Activated CD8-positive, alpha-beta T cell treated with anti-CD3 and anti-CD28 coated beads for 36 hours (primary cell): ENCODE data around the gene SMOC1. TPM values are rescaled to one million over a fixed set of nuclear protein-coding genes. Genes with fewer than 3 reads are reported as not detected.

Experiments
- ATAC-seq: fragments of 200-7000 bp; cut with Tn5 transposase; one replicate; pipeline ENCODE4 v1.10.0; 2021; ENCODE audit warnings: mild to moderate bottlenecking, moderate library complexity
- CTCF ChIA-PET: fragments of 350-600 bp; sonication (Branson Sonifier 250); formaldehyde crosslinking; loops from one replicate; lab custom pipeline; 2021; ENCODE audit warnings: antibody characterized with exemption; lab: Charles Lee
- POLR2A ChIA-PET: fragments of 350-600 bp; sonication (Branson Sonifier 250); formaldehyde crosslinking; loops from one replicate; lab custom pipeline; 2021; ENCODE audit warnings: antibody characterized with exemption; lab: Charles Lee
- DNase-seq: peaks from one replicate; pipeline ENCODE4 v3.0.0-alpha.2; 2020
- H3K27ac Mint-ChIP-seq: one replicate; pipeline ENCODE4 v1.8.0; 2021; ENCODE audit warnings: mild to moderate bottlenecking, mixed read lengths
- H3K27me3 Mint-ChIP-seq: one replicate; pipeline ENCODE4 v1.8.0; 2021; ENCODE audit warnings: mixed read lengths
- H3K36me3 Mint-ChIP-seq: one replicate; pipeline ENCODE4 v1.8.0; 2021; ENCODE audit warnings: low read depth, mixed read lengths
- H3K4me1 Mint-ChIP-seq: one replicate; pipeline ENCODE4 v1.8.0; 2021; ENCODE audit warnings: low read depth, mixed read lengths
- H3K4me3 Mint-ChIP-seq: one replicate; pipeline ENCODE4 v1.8.0; 2021; ENCODE audit warnings: mild to moderate bottlenecking, moderate library complexity, mixed read lengths
- H3K9me3 Mint-ChIP-seq: one replicate; pipeline ENCODE4 v1.8.0; 2021; ENCODE audit warnings: mixed read lengths
- intact Hi-C: fragments of 100-400 bp; cut with micrococcal nuclease; formaldehyde crosslinking; loops from one replicate; pipeline ENCODE4 v1.10.0; 2022
- total RNA-seq, 2 experiments: library from RNA; stranded (reverse); gene quantifications; one replicate each; pipeline ENCODE4 v1.2.3, GENCODE V29; 2021
- TF ChIP-seq, protein P1 (sequence below): fragments of 200-600 bp; IDR thresholded peaks from one replicate; pipeline ENCODE4 v1.8.0; 2022; ENCODE audit warnings: antibody characterized with exemption, mild to moderate bottlenecking

Gene SMOC1
- total RNA-seq, 2 experiments from 2014 or later = not detected

DNA sequence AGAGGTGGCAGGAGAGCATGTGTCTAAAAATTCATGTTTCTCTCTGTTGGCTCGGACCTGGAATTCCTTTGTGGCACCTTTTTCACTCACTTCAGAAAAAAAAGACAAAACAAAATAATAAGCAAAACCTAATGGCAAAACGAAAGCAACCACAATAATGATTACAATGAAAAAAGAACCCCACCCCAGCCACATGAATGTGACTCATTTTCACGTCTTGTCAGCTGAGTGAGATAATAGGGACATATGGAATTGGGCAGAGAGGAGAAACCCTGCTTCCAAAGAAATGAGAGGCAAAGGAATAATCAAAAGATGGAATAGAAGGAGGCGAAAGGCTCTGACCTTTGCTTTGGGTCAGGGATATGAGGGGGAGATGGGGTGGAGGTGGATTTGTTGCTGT is 166.1 kb downstream of the SMOC1 start:
- ChIA-PET POLR2A (no interaction called here), CTCF (interaction anchor here (0.9 to 1.3 kb wide), 3 partner anchors 17 to 28 kb away, joined by 3 read pairs; no protein-coding TSS in a partner anchor)
- Mint-ChIP-seq H3K27ac (no peak overlapping the region), H3K36me3 (no peaks in the 10 kb centered on the region), H3K9me3 (no peaks in the 10 kb centered on the region), H3K4me1 (no peaks in the 10 kb centered on the region), H3K4me3 (no peak overlapping the region), H3K27me3 (peaks cover 16% of the 10 kb centered on the region)
- intact Hi-C loops = no loop called here
- DNase-seq (no peak), ATAC-seq (no peak)
- TF ChIP-seq, protein P1, sequence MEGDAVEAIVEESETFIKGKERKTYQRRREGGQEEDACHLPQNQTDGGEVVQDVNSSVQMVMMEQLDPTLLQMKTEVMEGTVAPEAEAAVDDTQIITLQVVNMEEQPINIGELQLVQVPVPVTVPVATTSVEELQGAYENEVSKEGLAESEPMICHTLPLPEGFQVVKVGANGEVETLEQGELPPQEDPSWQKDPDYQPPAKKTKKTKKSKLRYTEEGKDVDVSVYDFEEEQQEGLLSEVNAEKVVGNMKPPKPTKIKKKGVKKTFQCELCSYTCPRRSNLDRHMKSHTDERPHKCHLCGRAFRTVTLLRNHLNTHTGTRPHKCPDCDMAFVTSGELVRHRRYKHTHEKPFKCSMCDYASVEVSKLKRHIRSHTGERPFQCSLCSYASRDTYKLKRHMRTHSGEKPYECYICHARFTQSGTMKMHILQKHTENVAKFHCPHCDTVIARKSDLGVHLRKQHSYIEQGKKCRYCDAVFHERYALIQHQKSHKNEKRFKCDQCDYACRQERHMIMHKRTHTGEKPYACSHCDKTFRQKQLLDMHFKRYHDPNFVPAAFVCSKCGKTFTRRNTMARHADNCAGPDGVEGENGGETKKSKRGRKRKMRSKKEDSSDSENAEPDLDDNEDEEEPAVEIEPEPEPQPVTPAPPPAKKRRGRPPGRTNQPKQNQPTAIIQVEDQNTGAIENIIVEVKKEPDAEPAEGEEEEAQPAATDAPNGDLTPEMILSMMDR = no peak

DNA sequence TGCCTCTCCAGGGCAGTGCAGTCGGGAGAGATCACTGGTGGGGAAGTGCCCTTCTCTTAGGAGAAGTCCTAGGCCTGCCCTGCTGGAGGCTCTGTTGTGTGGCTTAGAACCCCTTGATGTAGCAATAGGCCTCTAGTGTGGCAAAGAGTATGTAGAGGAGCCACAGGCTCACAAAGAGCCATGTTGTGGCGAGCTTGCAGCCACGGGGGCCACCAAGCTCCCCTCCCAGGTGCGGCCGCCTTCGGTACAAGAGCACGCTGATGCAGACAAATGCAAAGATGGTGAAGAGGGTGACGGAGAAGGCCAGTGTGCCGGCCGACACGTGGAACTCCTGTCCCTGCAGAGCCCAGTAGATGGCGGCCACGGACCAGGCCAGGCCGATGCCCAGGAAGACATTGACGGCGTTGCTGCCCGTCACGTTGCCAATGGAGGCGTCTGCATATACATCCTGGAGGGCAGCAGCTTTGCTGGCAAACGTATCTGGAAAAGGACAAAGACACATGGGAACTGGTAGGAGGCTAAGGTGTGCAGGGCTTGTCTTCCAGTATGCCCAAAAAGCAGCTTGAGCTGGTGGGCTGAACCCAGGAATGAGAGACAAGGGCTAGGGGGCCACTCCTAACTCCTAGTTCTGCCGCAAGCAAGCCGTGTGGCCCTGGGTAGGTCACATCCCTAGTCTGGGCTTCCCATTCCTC is 166.8 kb downstream of the SMOC1 start:
- ATAC-seq = no peak
- Mint-ChIP-seq H3K4me1 (no peaks in the 10 kb centered on the region), H3K27me3 (peaks cover 16% of the 10 kb centered on the region), H3K27ac (no peak overlapping the region), H3K36me3 (no peaks in the 10 kb centered on the region), H3K4me3 (no peak overlapping the region), H3K9me3 (no peaks in the 10 kb centered on the region)
- DNase-seq = peak; percentile 27
- CTCF ChIA-PET = interaction anchor here (1.3 kb wide), 1 partner anchor 28 kb away, joined by 3 read pairs; no protein-coding TSS in a partner anchor
- TF ChIP-seq, protein P1 = no peak
- POLR2A ChIA-PET = no interaction called here
- intact Hi-C loops = no loop called here

DNA sequence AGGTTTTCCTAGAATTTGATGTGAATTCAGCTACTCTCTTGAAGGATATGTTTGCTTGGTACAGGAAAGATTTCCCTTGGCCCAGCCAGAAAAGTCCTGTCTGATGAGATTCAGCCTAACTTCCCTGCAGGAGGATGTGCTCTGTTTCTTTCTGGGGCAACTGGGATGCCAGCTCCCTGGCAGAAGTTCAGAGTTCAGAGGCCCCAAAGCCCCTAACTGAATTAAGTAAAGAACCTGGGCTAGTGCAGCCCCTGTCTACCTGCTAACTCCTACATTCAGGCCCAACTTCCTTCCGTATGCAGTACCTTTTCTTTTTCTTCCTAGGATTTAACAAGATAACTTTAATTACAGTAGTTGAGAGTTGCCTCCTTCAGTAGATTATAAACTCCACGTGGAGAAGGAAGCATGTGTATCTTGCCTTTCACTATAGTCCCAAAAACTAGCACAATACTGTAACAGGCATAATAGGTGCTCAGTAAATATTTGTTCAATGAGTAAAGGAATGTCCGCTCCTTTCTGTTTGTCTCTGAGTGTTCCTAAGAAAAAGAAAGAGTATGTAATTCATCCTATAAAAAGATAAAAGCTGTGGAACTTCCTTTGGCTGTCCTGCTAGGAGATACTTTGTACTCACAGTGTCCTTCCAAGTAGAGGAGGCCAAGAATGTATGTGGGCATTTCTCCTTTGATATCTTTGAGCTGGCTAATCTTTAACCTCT is 168.5 kb downstream of the SMOC1 start:
- H3K9me3 Mint-ChIP-seq = no peaks in the 10 kb centered on the region
- intact Hi-C loops = no loop called here
- H3K27me3 Mint-ChIP-seq = peaks cover 10% of the 10 kb centered on the region
- TF ChIP-seq, protein P1 = no peak
- POLR2A ChIA-PET = no interaction called here
- no peak overlapping the region for H3K27ac Mint-ChIP-seq
- H3K4me1 Mint-ChIP-seq = peaks cover 7% of the 10 kb centered on the region
- H3K4me3 Mint-ChIP-seq = no peak overlapping the region
- CTCF ChIA-PET = interaction anchor here (0.7 kb wide), 1 partner anchor 784 kb away, joined by 3 read pairs; no protein-coding TSS in a partner anchor
- DNase-seq = no peak
- ATAC-seq = no peak
- H3K36me3 Mint-ChIP-seq = no peaks in the 10 kb centered on the region

DNA sequence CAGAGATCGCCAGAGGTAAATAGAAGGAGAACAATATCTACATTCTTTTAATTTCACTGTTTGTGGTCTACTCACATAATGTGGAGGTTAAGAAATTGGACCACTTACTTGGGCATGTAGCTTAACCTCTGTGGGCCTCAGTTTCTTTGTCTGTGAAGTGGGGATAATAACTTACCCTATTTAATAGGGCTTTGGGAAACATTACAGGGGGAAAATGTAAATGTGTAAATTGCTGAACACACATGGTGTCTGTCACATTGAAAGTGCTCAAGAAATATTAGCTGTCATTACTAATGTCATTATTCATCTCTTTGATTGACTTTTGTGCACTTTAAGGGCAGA is 169.1 kb downstream of the SMOC1 start:
- peaks cover 8% of the 10 kb centered on the region for H3K27me3 Mint-ChIP-seq
- ATAC-seq (no peak), DNase-seq (no peak)
- H3K4me3 Mint-ChIP-seq = no peak overlapping the region
- peaks cover 7% of the 10 kb centered on the region for H3K4me1 Mint-ChIP-seq
- POLR2A ChIA-PET = no interaction called here
- no peak overlapping the region for H3K27ac Mint-ChIP-seq
- TF ChIP-seq, protein P1 = no peak
- H3K36me3 Mint-ChIP-seq = no peaks in the 10 kb centered on the region
- H3K9me3 Mint-ChIP-seq = no peaks in the 10 kb centered on the region
- intact Hi-C loops = no loop called here
- CTCF ChIA-PET = no interaction called here

DNA sequence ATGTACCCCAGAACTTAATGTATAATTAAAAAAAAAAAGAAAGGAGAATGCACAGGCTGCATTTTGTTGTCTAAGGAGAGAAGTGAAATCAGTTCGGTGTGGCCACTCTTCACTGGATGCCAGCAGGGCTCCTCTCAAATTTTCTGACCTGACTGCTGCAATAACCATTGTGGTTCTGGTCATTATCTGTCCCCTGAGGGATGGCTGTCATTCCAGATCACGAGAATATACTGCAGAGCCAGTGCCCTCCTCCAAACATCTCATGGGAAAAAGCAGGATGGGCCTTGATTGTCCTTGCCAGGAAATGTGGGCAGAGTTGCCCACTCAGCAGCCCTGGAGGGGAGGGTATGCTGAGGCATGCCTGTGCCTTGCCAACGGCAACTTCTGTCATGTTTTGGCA is 170.4 kb downstream of the SMOC1 start:
- ChIA-PET CTCF (no interaction called here), POLR2A (no interaction called here)
- no peak overlapping the region for H3K27ac Mint-ChIP-seq
- intact Hi-C loops = no loop called here
- H3K36me3 Mint-ChIP-seq = no peaks in the 10 kb centered on the region
- H3K27me3 Mint-ChIP-seq = peaks cover 8% of the 10 kb centered on the region
- DNase-seq = no peak
- H3K9me3 Mint-ChIP-seq = no peaks in the 10 kb centered on the region
- H3K4me1 Mint-ChIP-seq = peaks cover 7% of the 10 kb centered on the region
- no peak for ATAC-seq
- TF ChIP-seq, protein P1 = no peak
- H3K4me3 Mint-ChIP-seq = no peak overlapping the region
